GM23338 (cell line): ENCODE results near the gene HEBP1. TPM values are rescaled to one million over a fixed set of nuclear protein-coding genes. Genes with fewer than 3 reads are reported as not detected.

Experiments used
- ATAC-seq: fragments of 200-7000 bp; cut with Tn5 transposase; 3 replicates; pipeline ENCODE4 v1.9.1; 2020
- DNase-seq: peaks from one replicate; pipeline ENCODE4 v3.0.0-alpha.2; 2015; ENCODE audit warnings: low spot score
- H2AFZ ChIP-seq: fragments of 200-600 bp; sonication (generic); 2 replicates; pipeline ENCODE4 v1.8.0; 2016; ENCODE audit warnings: antibody characterized with exemption, mild to moderate bottlenecking, moderate library complexity
- H3F3A ChIP-seq: fragments of 200-600 bp; sonication (generic); replicated peaks from 2 replicates; pipeline ENCODE4 v1.8.0; 2017; ENCODE audit warnings: antibody characterized with exemption, mixed run types, low read depth
- H3K27ac ChIP-seq: fragments of 200-600 bp; sonication (generic); 2 replicates; pipeline ENCODE4 v1.6.1; 2016; ENCODE audit warnings: low read depth
- H3K27me3 ChIP-seq: fragments of 200-600 bp; sonication (generic); 2 replicates; pipeline ENCODE4 v1.8.0; 2016; ENCODE audit warnings: mild to moderate bottlenecking, mixed run types, moderate library complexity; ENCODE audit not compliant: insufficient read depth
- H3K36me3 ChIP-seq: fragments of 200-600 bp; sonication (generic); 2 replicates; pipeline ENCODE4 v1.8.0; 2016; ENCODE audit warnings: mild to moderate bottlenecking; ENCODE audit not compliant: insufficient read depth
- H3K4me1 ChIP-seq: fragments of 200-600 bp; sonication (generic); 2 replicates; pipeline ENCODE4 v1.8.0; 2016; ENCODE audit warnings: mild to moderate bottlenecking, moderate library complexity; ENCODE audit not compliant: insufficient read depth
- H3K4me2 ChIP-seq: fragments of 200-600 bp; sonication (generic); 2 replicates; pipeline ENCODE4 v1.7.1; 2017; ENCODE audit warnings: mixed run types
- H3K4me3 ChIP-seq: fragments of 200-600 bp; sonication (generic); 2 replicates; pipeline ENCODE4 v1.6.1; 2016; ENCODE audit warnings: mixed run types
- H3K79me2 ChIP-seq: fragments of 200-600 bp; sonication (generic); replicated peaks from 2 replicates; pipeline ENCODE4 v1.8.0; 2017; ENCODE audit warnings: mild to moderate bottlenecking; ENCODE audit not compliant: insufficient read depth
- H3K9me2 ChIP-seq: fragments of 200-600 bp; sonication (generic); 2 replicates; pipeline ENCODE4 v1.8.0; 2017; ENCODE audit not compliant: insufficient read depth
- H4K20me1 ChIP-seq: fragments of 200-600 bp; sonication (generic); replicated peaks from 2 replicates; pipeline ENCODE4 v1.8.0; 2017; ENCODE audit warnings: mild to moderate bottlenecking; ENCODE audit not compliant: insufficient read depth
- H3K27ac Mint-ChIP-seq: 2 replicates; pipeline ENCODE4 v1.8.0; 2020; ENCODE audit warnings: inconsistent platforms, mild to moderate bottlenecking, moderate library complexity, mixed read lengths
- H3K27me3 Mint-ChIP-seq: 3 replicates; pipeline ENCODE4 v1.8.0; 2022; ENCODE audit warnings: low read depth, mild to moderate bottlenecking, moderate library complexity, mixed read lengths, inconsistent platforms; ENCODE audit not compliant: insufficient read depth, poor library complexity
- H3K36me3 Mint-ChIP-seq: 3 replicates; pipeline ENCODE4 v1.8.0; 2021; ENCODE audit warnings: low read depth, mild to moderate bottlenecking, inconsistent platforms, moderate library complexity, mixed read lengths
- H3K4me1 Mint-ChIP-seq: 3 replicates; pipeline ENCODE4 v1.8.0; 2020; ENCODE audit warnings: mild to moderate bottlenecking, inconsistent platforms, mixed read lengths
- H3K4me3 Mint-ChIP-seq: 3 replicates; pipeline ENCODE4 v1.8.0; 2021; ENCODE audit warnings: moderate library complexity, mild to moderate bottlenecking, inconsistent platforms, mixed read lengths
- H3K9me3 Mint-ChIP-seq: 3 replicates; pipeline ENCODE4 v1.8.0; 2020; ENCODE audit warnings: moderate library complexity, mild to moderate bottlenecking, inconsistent platforms, mixed read lengths
- EZH2phosphoT487 ChIP-seq: fragments of 200-600 bp; sonication (generic); IDR thresholded peaks from one replicate; pipeline ENCODE4 v1.8.1; 2018; ENCODE audit warnings: antibody characterized with exemption; ENCODE audit not compliant: unreplicated experiment
- JUNB ChIP-seq: IDR thresholded peaks from one replicate; pipeline ENCODE4 v1.6.1; 2016; ENCODE audit warnings: antibody characterized with exemption; ENCODE audit not compliant: unreplicated experiment
- polyA plus RNA-seq: library from polyadenylated mRNA; unstranded; fragments of >200 nt; fragmentation: Nextera tagmentation; extraction: Ambion mirVana; gene quantifications from 2 replicates; pipeline ENCODE4 v1.2.1, GENCODE V29; 2016
- total RNA-seq: library from RNA; depleted of rRNA; stranded (reverse); fragments of >200 nt; shearing (Covaris generic); gene quantifications from 2 replicates; pipeline ENCODE4 v1.2.3, GENCODE V29; 2014
- TF ChIP-seq, protein P1 (sequence below): fragments of 250-450 bp; sonication (Bioruptor Pico); IDR thresholded peaks from 2 replicates; pipeline ENCODE4 v1.5.0; 2020; ENCODE audit warnings: mild to moderate bottlenecking, moderate library complexity
- TF ChIP-seq, protein P2 (sequence below): IDR thresholded peaks from 2 replicates; pipeline ENCODE4 v1.6.1; 2016; ENCODE audit warnings: antibody characterized with exemption

HEBP1 gene
- total and polyA plus RNA-seq, 2 experiments from 2014 or later, result 25.2 to 45.1 TPM

- TF ChIP-seq, protein P1, sequence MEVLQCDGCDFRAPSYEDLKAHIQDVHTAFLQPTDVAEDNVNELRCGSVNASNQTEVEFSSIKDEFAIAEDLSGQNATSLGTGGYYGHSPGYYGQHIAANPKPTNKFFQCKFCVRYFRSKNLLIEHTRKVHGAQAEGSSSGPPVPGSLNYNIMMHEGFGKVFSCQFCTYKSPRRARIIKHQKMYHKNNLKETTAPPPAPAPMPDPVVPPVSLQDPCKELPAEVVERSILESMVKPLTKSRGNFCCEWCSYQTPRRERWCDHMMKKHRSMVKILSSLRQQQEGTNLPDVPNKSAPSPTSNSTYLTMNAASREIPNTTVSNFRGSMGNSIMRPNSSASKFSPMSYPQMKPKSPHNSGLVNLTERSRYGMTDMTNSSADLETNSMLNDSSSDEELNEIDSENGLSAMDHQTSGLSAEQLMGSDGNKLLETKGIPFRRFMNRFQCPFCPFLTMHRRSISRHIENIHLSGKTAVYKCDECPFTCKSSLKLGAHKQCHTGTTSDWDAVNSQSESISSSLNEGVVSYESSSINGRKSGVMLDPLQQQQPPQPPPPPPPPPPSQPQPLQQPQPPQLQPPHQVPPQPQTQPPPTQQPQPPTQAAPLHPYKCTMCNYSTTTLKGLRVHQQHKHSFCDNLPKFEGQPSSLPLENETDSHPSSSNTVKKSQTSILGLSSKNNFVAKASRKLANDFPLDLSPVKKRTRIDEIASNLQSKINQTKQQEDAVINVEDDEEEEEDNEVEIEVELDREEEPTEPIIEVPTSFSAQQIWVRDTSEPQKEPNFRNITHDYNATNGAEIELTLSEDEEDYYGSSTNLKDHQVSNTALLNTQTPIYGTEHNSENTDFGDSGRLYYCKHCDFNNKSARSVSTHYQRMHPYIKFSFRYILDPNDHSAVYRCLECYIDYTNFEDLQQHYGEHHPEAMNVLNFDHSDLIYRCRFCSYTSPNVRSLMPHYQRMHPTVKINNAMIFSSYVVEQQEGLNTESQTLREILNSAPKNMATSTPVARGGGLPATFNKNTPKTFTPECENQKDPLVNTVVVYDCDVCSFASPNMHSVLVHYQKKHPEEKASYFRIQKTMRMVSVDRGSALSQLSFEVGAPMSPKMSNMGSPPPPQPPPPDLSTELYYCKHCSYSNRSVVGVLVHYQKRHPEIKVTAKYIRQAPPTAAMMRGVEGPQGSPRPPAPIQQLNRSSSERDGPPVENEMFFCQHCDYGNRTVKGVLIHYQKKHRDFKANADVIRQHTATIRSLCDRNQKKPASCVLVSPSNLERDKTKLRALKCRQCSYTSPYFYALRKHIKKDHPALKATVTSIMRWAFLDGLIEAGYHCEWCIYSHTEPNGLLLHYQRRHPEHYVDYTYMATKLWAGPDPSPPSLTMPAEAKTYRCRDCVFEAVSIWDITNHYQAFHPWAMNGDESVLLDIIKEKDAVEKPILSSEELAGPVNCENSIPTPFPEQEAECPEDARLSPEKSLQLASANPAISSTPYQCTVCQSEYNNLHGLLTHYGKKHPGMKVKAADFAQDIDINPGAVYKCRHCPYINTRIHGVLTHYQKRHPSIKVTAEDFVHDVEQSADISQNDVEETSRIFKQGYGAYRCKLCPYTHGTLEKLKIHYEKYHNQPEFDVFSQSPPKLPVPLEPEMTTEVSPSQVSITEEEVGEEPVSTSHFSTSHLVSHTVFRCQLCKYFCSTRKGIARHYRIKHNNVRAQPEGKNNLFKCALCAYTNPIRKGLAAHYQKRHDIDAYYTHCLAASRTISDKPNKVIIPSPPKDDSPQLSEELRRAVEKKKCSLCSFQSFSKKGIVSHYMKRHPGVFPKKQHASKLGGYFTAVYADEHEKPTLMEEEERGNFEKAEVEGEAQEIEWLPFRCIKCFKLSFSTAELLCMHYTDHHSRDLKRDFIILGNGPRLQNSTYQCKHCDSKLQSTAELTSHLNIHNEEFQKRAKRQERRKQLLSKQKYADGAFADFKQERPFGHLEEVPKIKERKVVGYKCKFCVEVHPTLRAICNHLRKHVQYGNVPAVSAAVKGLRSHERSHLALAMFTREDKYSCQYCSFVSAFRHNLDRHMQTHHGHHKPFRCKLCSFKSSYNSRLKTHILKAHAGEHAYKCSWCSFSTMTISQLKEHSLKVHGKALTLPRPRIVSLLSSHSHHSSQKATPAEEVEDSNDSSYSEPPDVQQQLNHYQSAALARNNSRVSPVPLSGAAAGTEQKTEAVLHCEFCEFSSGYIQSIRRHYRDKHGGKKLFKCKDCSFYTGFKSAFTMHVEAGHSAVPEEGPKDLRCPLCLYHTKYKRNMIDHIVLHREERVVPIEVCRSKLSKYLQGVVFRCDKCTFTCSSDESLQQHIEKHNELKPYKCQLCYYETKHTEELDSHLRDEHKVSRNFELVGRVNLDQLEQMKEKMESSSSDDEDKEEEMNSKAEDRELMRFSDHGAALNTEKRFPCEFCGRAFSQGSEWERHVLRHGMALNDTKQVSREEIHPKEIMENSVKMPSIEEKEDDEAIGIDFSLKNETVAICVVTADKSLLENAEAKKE, result no peak
Measured at GRCh38 chr12:12979731-12980259, 20.3 kb downstream of the HEBP1 start (continued).

DNA sequence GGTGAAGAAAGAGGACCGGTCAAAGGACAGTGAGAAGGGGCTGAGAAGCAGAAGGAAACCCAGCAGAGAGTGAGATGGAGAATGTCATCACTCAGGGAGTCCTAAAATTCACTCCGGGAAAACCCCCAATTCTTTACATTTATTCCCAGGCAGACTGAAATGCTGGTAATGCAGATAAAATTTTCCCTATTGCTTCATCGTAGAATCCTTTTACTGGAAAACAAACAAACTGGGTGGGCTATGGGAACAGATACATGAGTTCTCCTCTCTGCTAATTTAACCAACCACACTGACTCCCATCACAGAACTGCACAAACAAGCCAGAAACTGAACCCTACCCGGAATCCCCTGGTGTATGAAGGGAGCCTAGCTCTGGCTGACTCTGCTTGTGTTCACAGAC lies 20.9 kb downstream of the HEBP1 start:
- H3K4me3 Mint-ChIP-seq, result no peak overlapping the region
- peaks cover 9% of the 10 kb centered on the region for H3K36me3 ChIP-seq
- H4K20me1 ChIP-seq, result no peaks in the 10 kb centered on the region
- no peaks in the 10 kb centered on the region for H3F3A ChIP-seq
- ATAC-seq, result no peak
- no peaks in the 10 kb centered on the region for H3K79me2 ChIP-seq
- peaks cover 6% of the 10 kb centered on the region; the same call in 1 of the 3 replicates for H3K4me1 Mint-ChIP-seq
- DNase-seq, result no peak
- peaks cover 20% of the 10 kb centered on the region for H3K36me3 Mint-ChIP-seq
- H3K27me3 Mint-ChIP-seq, result no peaks in the 10 kb centered on the region
- H3K9me2 ChIP-seq, result no peaks in the 10 kb centered on the region
- no peak overlapping the region for H2AFZ ChIP-seq
- no peak overlapping the region for H3K27ac ChIP-seq
- H3K27me3 ChIP-seq, result no peaks in the 10 kb centered on the region
- no peak overlapping the region for H3K4me2 ChIP-seq
- H3K9me3 Mint-ChIP-seq, result peaks cover 4% of the 10 kb centered on the region; the same call in 1 of the 3 replicates
- no peak overlapping the region for H3K4me3 ChIP-seq
- H3K27ac Mint-ChIP-seq, result no peak overlapping the region
- no peaks in the 10 kb centered on the region for H3K4me1 ChIP-seq
- TF ChIP-seq, protein P2, sequence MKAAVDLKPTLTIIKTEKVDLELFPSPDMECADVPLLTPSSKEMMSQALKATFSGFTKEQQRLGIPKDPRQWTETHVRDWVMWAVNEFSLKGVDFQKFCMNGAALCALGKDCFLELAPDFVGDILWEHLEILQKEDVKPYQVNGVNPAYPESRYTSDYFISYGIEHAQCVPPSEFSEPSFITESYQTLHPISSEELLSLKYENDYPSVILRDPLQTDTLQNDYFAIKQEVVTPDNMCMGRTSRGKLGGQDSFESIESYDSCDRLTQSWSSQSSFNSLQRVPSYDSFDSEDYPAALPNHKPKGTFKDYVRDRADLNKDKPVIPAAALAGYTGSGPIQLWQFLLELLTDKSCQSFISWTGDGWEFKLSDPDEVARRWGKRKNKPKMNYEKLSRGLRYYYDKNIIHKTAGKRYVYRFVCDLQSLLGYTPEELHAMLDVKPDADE, result no peak
- TF ChIP-seq EZH2phosphoT487, result no peak
- no peak for TF ChIP-seq JUNB
- TF ChIP-seq, protein P1, result no peak
